Retinal pigment epithelial cell (primary cell): Measurements from ENCODE around the gene STAB2.

Source experiments
- DNase-seq: peaks from one replicate; pipeline ENCODE4 v3.0.0-alpha.2; 2010; ENCODE audit warnings: low read depth
- H3K4me3 ChIP-seq: 2 replicates; pipeline ENCODE4 v1.5.1; 2011; ENCODE audit warnings: mild to moderate bottlenecking, low read length, control low read depth, moderate library complexity
- TF ChIP-seq, protein P1 (sequence below): conservative IDR thresholded peaks from 2 replicates; pipeline ENCODE4 v1.5.1; 2011; ENCODE audit warnings: low read depth, low read length, control low read depth, inconsistent platforms

STAB2 gene

DNA sequence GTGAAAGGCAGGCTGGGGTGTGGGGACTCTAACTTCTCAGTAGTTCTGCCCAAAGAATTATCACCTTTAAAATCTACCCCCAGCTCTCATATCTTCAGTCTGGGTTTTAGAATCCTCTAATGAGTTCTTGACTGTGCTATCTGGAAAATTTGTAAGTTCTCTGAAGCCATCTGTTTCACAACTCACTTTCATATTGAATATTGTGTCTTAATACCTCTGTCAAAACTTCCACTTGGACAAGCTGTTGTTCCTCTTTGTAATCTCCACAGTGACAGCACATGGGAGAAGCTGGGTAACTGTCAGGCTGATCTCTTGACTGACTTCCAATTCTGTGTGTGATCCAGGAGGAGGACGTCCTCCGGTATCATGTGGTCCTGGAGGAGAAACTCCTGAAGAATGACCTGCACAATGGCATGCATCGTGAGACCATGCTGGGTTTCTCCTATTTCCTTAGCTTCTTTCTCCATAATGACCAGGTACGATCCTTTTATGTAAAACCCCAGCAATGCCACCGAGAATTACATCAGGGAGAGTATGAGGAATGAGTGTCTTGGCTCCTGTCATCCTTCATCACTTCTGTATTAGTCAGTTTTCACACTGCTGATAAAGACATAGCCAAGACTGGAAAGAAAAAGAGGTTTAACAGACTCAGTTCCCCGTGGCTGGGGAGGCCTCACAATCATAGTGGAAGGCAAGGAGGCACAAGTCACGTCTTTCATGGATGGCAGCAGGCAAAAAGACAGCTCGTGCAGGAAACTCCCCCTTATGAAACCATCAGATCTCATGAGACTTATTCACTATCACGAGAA, 111.9 kb downstream of the STAB2 start:
- no peak overlapping the region for H3K4me3 ChIP-seq
- no peak for DNase-seq
- TF ChIP-seq, protein P1, sequence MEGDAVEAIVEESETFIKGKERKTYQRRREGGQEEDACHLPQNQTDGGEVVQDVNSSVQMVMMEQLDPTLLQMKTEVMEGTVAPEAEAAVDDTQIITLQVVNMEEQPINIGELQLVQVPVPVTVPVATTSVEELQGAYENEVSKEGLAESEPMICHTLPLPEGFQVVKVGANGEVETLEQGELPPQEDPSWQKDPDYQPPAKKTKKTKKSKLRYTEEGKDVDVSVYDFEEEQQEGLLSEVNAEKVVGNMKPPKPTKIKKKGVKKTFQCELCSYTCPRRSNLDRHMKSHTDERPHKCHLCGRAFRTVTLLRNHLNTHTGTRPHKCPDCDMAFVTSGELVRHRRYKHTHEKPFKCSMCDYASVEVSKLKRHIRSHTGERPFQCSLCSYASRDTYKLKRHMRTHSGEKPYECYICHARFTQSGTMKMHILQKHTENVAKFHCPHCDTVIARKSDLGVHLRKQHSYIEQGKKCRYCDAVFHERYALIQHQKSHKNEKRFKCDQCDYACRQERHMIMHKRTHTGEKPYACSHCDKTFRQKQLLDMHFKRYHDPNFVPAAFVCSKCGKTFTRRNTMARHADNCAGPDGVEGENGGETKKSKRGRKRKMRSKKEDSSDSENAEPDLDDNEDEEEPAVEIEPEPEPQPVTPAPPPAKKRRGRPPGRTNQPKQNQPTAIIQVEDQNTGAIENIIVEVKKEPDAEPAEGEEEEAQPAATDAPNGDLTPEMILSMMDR, result no peak

GRCh38 chr12:103705098-103705497, 118.0 kb downstream of the STAB2 start:
- no peak for DNase-seq
- H3K4me3 ChIP-seq, result no peak overlapping the region
- TF ChIP-seq, protein P1, result no peak

DNA sequence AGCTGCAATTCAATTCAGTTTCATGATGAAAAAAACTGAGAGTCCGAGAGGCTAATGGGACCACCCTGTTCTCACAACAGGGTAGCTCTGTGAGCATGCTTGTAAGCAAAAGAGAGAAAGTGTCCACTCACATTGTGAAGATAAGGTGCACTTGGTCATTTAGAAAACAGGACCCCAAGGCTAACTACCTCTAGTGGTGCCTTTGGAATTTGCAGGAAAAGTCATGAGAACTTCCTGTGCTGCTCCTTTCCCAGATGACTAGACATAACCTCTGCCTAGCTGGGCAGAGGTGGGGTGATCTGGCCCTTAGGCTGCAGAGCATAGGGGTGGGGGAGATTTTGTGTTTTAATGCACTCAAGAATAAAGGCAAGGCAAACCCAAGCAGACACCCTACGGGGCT, 118.9 kb downstream of the STAB2 start:
- TF ChIP-seq, protein P1, result peak; percentile 43
- DNase-seq, result no peak
- no peak overlapping the region for H3K4me3 ChIP-seq

GRCh38 chr12:103707446-103707845, 120.4 kb downstream of the STAB2 start:
- TF ChIP-seq, protein P1, result no peak
- H3K4me3 ChIP-seq, result no peak overlapping the region
- DNase-seq, result no peak

DNA sequence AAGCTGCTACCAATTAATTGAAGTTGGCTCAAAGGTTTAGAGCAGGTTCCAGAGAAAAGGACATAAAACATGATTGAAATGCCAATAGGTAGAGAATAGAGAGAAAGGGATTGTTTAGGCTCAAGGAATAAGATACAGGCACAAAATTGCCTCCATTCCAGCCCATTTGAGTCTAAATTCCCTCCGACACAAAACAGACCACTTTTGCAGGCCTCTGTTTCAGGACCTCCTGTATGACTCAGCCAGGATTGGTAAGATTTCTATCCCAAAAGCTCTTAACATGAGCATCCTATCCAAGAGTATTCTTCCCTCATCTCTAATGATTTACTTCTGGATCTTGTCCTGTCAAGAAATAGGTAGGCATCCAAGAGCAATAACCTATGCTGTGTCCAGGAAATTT, 123.5 kb downstream of the STAB2 start:
- H3K4me3 ChIP-seq, result no peak overlapping the region
- DNase-seq, result no peak
- TF ChIP-seq, protein P1, result no peak

GRCh38 chr12:103712216-103712615, 125.1 kb downstream of the STAB2 start:
- TF ChIP-seq, protein P1, result no peak
- H3K4me3 ChIP-seq, result no peak overlapping the region
- DNase-seq, result no peak

GRCh38 chr12:103715494-103715893, 128.4 kb downstream of the STAB2 start:
- DNase-seq, result no peak
- no peak overlapping the region for H3K4me3 ChIP-seq
- TF ChIP-seq, protein P1, result no peak
